ENCODE measurements around the gene ACTR6. TPM values are rescaled to one million over a fixed set of nuclear protein-coding genes. Genes with fewer than 3 reads are reported as not detected.
"Not testable (repeated sequence)": the region's sequence is repeated elsewhere in the genome, so short reads cannot be mapped to it uniquely, and the experiment has no call there.

The ACTR6 gene
- total RNA-seq, 1 experiment from 2014 or later = 25.2 TPM

GRCh38 chr12:100263131-100263530 lies 62.5 kb downstream of the ACTR6 start:
- Histone ChIP-seq H3K4me3 (no peak overlapping the region), H3K27ac (no peak overlapping the region), H3K4me1 (no peaks in the 10 kb centered on the region), H3K27me3 (no peaks in the 10 kb centered on the region), H3K36me3 (no peaks in the 10 kb centered on the region), H3K9me3 (replicated peaks) (no peaks in the 10 kb centered on the region)
- no peak for DNase-seq

DNA sequence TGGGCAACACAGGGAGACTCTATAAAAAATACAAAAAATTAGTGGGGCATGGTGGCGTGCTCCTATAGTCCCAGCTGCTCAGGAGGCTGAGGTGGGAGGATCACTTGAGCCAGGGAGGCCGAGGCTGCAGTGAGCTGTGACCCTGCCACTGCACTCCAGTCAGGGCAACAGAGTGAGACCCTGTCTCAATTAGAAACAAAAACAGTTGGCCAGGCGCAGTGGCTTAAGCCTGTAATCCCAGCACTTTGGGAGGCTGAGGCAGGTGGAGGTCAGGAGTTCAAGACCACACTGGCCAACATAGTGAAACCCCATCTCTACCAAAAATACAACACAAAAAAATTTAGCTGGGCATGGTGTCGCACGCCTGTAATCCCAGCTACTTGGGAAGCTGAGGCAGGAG lies 64.5 kb downstream of the ACTR6 start:
- H3K4me3 ChIP-seq; H3K4me1 ChIP-seq; H3K9me3 ChIP-seq (replicated peaks); H3K36me3 ChIP-seq; H3K27me3 ChIP-seq; DNase-seq; H3K27ac ChIP-seq: not testable (repeated sequence)

- peak overlapping the region; percentile 77 for H3K4me3 ChIP-seq
- no peaks in the 10 kb centered on the region for H3K9me3 ChIP-seq (replicated peaks)
- H3K36me3 ChIP-seq = no peaks in the 10 kb centered on the region
- no peaks in the 10 kb centered on the region for H3K27me3 ChIP-seq
- H3K4me1 ChIP-seq = no peaks in the 10 kb centered on the region; the same call in 1 of the 2 replicates
- no peak for DNase-seq
- H3K27ac ChIP-seq = peak overlapping the region; percentile 62
These were observed 65.3 kb downstream of the ACTR6 start for GRCh38 chr12:100265732-100266584.

DNA sequence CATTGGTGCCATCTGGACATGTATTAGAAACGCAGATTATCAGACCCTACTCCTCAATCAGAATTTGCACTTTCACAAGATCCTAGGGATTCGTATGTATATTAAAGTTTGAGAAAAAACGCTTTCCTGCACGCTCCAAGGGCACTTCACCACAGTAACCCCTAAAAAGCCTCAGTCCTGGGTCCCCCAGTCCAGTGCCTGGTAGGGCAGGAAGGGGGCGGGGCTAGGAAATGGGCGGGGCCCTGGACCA lies 65.9 kb downstream of the ACTR6 start:
- no peaks in the 10 kb centered on the region for H3K9me3 ChIP-seq (replicated peaks)
- H3K36me3 ChIP-seq = no peaks in the 10 kb centered on the region
- peak overlapping the region; percentile 62 for H3K27ac ChIP-seq
- H3K4me1 ChIP-seq = no peaks in the 10 kb centered on the region; the same call in 1 of the 2 replicates
- peak overlapping the region; percentile 77 for H3K4me3 ChIP-seq
- no peak for DNase-seq
- no peaks in the 10 kb centered on the region for H3K27me3 ChIP-seq

- peak within 1 kb of the TSS; percentile 77 for H3K4me3 ChIP-seq
- no peaks in the 10 kb centered on the region; the same call in 1 of the 2 replicates for H3K4me1 ChIP-seq
- DNase-seq = peak; percentile 94 to 95
- no peaks in the 10 kb centered on the region for H3K27me3 ChIP-seq
- no peaks in the 10 kb centered on the region for H3K9me3 ChIP-seq (replicated peaks)
- peak within 1 kb of the TSS; percentile 62 for H3K27ac ChIP-seq
- H3K36me3 ChIP-seq = no peaks in the 10 kb centered on the region
These were observed 66.4 kb downstream of the ACTR6 start, which contains the start of the genes DEPDC4 and SCYL2 for GRCh38 chr12:100266835-100267602. DEPDC4 (minus strand) TSS chr12:100267079; CDS start chr12:100267076, 3 bp downstream. SCYL2 (plus strand) TSS chr12:100267177; CDS start chr12:100282971, 15,794 bp downstream.

- Histone ChIP-seq H3K27me3 (no peaks in the 10 kb centered on the region), H3K4me3 (peak overlapping the region; percentile 77), H3K27ac (peak overlapping the region; percentile 62), H3K9me3 (replicated peaks) (no peaks in the 10 kb centered on the region), H3K4me1 (no peaks in the 10 kb centered on the region; the same call in 1 of the 2 replicates), H3K36me3 (no peaks in the 10 kb centered on the region)
- DNase-seq = no peak
These were observed 67.1 kb downstream of the ACTR6 start for GRCh38 chr12:100267603-100268281.

DNA sequence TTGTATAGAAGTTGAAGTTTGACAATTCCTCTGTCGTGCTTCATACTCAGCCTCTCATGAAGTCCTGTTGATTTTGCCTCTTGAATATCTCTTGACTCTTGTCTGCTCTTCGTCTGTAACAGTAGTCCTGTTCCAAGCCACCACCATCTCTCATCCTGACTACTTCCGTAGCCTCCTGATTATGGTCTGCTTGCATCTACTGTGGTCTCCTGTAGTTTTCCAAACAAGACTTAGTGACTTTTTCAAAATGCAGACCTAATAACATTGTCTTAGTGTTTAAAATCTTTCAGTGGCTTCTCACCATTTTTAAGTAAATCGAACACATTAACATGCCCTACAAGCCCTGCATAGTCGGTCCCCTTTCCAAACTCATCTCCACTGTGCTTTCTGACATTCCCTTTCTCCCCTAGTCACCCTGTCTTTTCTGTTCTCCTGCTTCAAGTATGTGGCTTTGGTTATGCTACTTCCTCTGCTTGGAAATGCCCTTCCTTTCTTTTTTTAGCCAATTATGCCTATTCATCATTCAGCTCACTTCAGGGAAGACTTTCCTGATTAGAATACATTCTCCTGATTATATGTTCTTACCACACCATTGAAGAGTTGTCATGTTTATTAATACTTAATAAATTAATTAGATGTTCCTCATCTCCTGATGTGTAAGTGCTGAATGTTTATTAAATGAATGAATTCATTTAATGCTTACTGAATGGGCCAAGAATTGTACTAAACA lies 68.4 kb downstream of the ACTR6 start:
- H3K27me3 ChIP-seq = no peaks in the 10 kb centered on the region
- DNase-seq = no peak
- H3K4me3 ChIP-seq = no peak overlapping the region
- no peaks in the 10 kb centered on the region for H3K36me3 ChIP-seq
- H3K4me1 ChIP-seq = no peaks in the 10 kb centered on the region; the same call in 1 of the 2 replicates
- H3K9me3 ChIP-seq (replicated peaks) = no peaks in the 10 kb centered on the region
- no peak overlapping the region for H3K27ac ChIP-seq

- Histone ChIP-seq H3K4me3 (no peak overlapping the region), H3K27ac (no peak overlapping the region), H3K36me3 (peaks cover 5% of the 10 kb centered on the region), H3K9me3 (replicated peaks) (no peaks in the 10 kb centered on the region; the same call in 1 of the 2 replicates), H3K4me1 (no peaks in the 10 kb centered on the region), H3K27me3 (no peaks in the 10 kb centered on the region)
- DNase-seq = no peak
These were observed 73.2 kb downstream of the ACTR6 start for GRCh38 chr12:100273782-100274181.

Other genes starting within 250 kb of the ACTR6 start
- gene ANKS1B, start 215.9 kb upstream of the ACTR6 start, total RNA-seq (2014; rRNA removed; shearing (Covaris generic)) = 1.4 and 2.4 TPM in 2 replicates
- 27.1 and 33.6 TPM in 2 replicates for gene BLTP3B, start 57.9 kb upstream of the ACTR6 start, total RNA-seq (2014; rRNA removed; shearing (Covaris generic))
- 4.2 and 5.1 TPM in 2 replicates for gene DEPDC4, start 66.3 kb downstream of the ACTR6 start, total RNA-seq (2014; rRNA removed; shearing (Covaris generic))
- gene SCYL2, start 66.4 kb downstream of the ACTR6 start, total RNA-seq (2014; rRNA removed; shearing (Covaris generic)) = 42.5 and 49.0 TPM in 2 replicates
- 0.08 TPM in 1 of 2 replicates, not detected in the other for gene SLC17A8, start 156.3 kb downstream of the ACTR6 start, total RNA-seq (2014; rRNA removed; shearing (Covaris generic))